K562 (cell line): ENCODE measurements around the gene AGAP1. TPM values are rescaled to one million over a fixed set of nuclear protein-coding genes. Genes with fewer than 3 reads are reported as not detected.

Experiments used
- ATAC-seq: fragments of 200-7000 bp; cut with Tn5 transposase; 3 replicates; pipeline ENCODE4 v1.9.1; 2020; ENCODE audit warnings: moderate library complexity
- BruUV-seq: library from RNA; stranded (reverse); fragments of 400-500 nt; replicated peaks from 2 replicates; lab custom pipeline; 2021; lab: Mats Ljungman, UMichigan
- CTCF ChIA-PET: fragments of 300-600 bp; formaldehyde crosslinking; extraction: SDS; loops from one replicate; lab custom pipeline; 2021; ENCODE audit warnings: low intra/inter-chr PET ratio; lab: Yijun Ruan, JAX
- POLR2A ChIA-PET: fragments of 300-600, 350-650 bp; sonication (Branson Sonifier 250); formaldehyde crosslinking; extraction: SDS; loops from one replicate; lab custom pipeline; 2021; ENCODE audit warnings: antibody characterized with exemption, inconsistent platforms; lab: Yijun Ruan, JAX
- DNase-seq, 4 experiments: peaks; one replicate each; pipeline versions ENCODE4 v3.0.0 to v3.0.0-alpha.2; 2011 to 2018; ENCODE audit warnings: low spot score in 3 of 4, mixed read lengths in 3 of 4; ENCODE audit errors: extremely low read depth in 1 of 4
- FAIRE-seq: peaks from 2 replicates; lab custom pipeline; 2011; peaks lifted over from hg19 to GRCh38; lab: Jason Lieb, UNC
- H2AFZ ChIP-seq: 2 replicates; pipeline ENCODE4 v1.6.0; 2011; ENCODE audit warnings: low read depth, low read length, control low read depth, inconsistent platforms
- H3K27ac ChIP-seq: fragments of 200-600 bp; 3 replicates; pipeline ENCODE4 v1.8.0; 2011; ENCODE audit warnings: low read depth, mild to moderate bottlenecking, control low read depth, inconsistent platforms, low read length, moderate library complexity, mixed read lengths; ENCODE audit errors: extremely low read depth
- H3K27me3 ChIP-seq, 2 experiments: fragments of 300-600 bp in 1 of 2; 2 replicates in 1 of 2; 3 replicates in 1 of 2; pipeline versions ENCODE4 v1.6.0 to v1.8.0; 2011; ENCODE audit warnings: inconsistent platforms in 2 of 2, low read length in 2 of 2, mild to moderate bottlenecking in 1 of 2, mixed read lengths in 1 of 2, moderate library complexity in 1 of 2; ENCODE audit not compliant: control insufficient read depth in 2 of 2, insufficient read depth in 2 of 2
- H3K36me3 ChIP-seq: fragments of 300-600 bp; 3 replicates; pipeline ENCODE4 v1.8.0; 2011; ENCODE audit warnings: mild to moderate bottlenecking, low read length, inconsistent platforms; ENCODE audit not compliant: control insufficient read depth, insufficient read depth
- H3K4me1 ChIP-seq, 2 experiments: fragments of 200-600 bp in 1 of 2; replicated peaks in 1 of 2; 2 replicates in 1 of 2; 3 replicates in 1 of 2; pipeline versions ENCODE4 v1.5.1 to v1.8.0; 2011; ENCODE audit warnings: inconsistent platforms in 2 of 2, low read length in 2 of 2, mild to moderate bottlenecking in 1 of 2, mixed read lengths in 1 of 2, moderate library complexity in 1 of 2; ENCODE audit not compliant: control insufficient read depth in 2 of 2, insufficient read depth in 2 of 2
- H3K4me2 ChIP-seq: 2 replicates; pipeline ENCODE4 v1.6.1; 2011; ENCODE audit warnings: low read length, control low read depth, inconsistent platforms, mixed read lengths; ENCODE audit not compliant: insufficient read depth
- H3K4me3 ChIP-seq: fragments of 200-600 bp; sonication (generic), shearing (Covaris generic); 2 replicates; pipeline ENCODE4 v1.5.1; 2016; ENCODE audit warnings: control low read depth, inconsistent platforms
- H3K79me2 ChIP-seq: fragments of 200-600 bp; 3 replicates; pipeline ENCODE4 v1.8.0; 2011; ENCODE audit warnings: low read length, inconsistent platforms; ENCODE audit not compliant: control insufficient read depth, insufficient read depth
- H3K9ac ChIP-seq, 2 experiments: 2 replicates each; pipeline versions ENCODE4 v1.6.0 to v1.6.1; 2011; ENCODE audit warnings: low read depth in 2 of 2, low read length in 2 of 2, control low read depth in 1 of 2, inconsistent platforms in 1 of 2, mild to moderate bottlenecking in 1 of 2, mixed read lengths in 1 of 2; ENCODE audit not compliant: insufficient read depth in 1 of 2
- H3K9me1 ChIP-seq: one replicate; pipeline ENCODE4 v1.6.0; 2011; ENCODE audit warnings: inconsistent platforms, mild to moderate bottlenecking, low read length, moderate library complexity; ENCODE audit not compliant: control insufficient read depth, insufficient read depth
- H3K9me3 ChIP-seq: replicated peaks from 2 replicates; pipeline ENCODE4 v1.5.1; 2011; ENCODE audit warnings: low read depth, low read length, inconsistent platforms; ENCODE audit not compliant: control insufficient read depth, insufficient read depth
- H4K20me1 ChIP-seq: replicated peaks from 2 replicates; pipeline ENCODE4 v1.6.1; 2011; ENCODE audit warnings: low read length, inconsistent platforms, mixed read lengths; ENCODE audit not compliant: control insufficient read depth, insufficient read depth
- AFF1 ChIP-seq, 2 experiments: fragments of 450-650 bp; IDR thresholded peaks; 2 replicates each; pipeline ENCODE4 v1.6.1; 2018; ENCODE audit warnings: mild to moderate bottlenecking in 2 of 2, low read depth in 1 of 2; ENCODE audit not compliant: partially characterized antibody in 2 of 2
- ATF2 ChIP-seq: sonication (generic); formaldehyde crosslinking; IDR thresholded peaks from 2 replicates; pipeline ENCODE4 v1.8.1; 2022; ENCODE audit warnings: missing genetic modification reagents
- DPF2 ChIP-seq: fragments of 450-650 bp; IDR thresholded peaks from 2 replicates; pipeline ENCODE4 v1.6.1; 2016
- PHTF2 ChIP-seq: fragments of 250-450 bp; sonication (Bioruptor Pico); IDR thresholded peaks from 2 replicates; pipeline ENCODE4 v1.5.0; 2021; ENCODE audit warnings: mild to moderate bottlenecking
- RERE ChIP-seq: sonication (generic); formaldehyde crosslinking; IDR thresholded peaks from 2 replicates; pipeline ENCODE4 v1.8.0; 2023; ENCODE audit warnings: missing genetic modification reagents, mild to moderate bottlenecking, borderline replicate concordance
- SMAD2 ChIP-seq: fragments of 150-350 bp; IDR thresholded peaks from 2 replicates; pipeline ENCODE4 v1.6.1; 2014; ENCODE audit warnings: low read depth, mild to moderate bottlenecking, low read length
- SP2 ChIP-seq: IDR thresholded peaks from 2 replicates; pipeline ENCODE4 v1.6.1; 2011; ENCODE audit warnings: mild to moderate bottlenecking, low read depth, low read length, moderate library complexity; ENCODE audit not compliant: poor library complexity, severe bottlenecking; ENCODE audit errors: extremely low read depth
- SRSF9 ChIP-seq: fragments of 200-400 bp; formaldehyde crosslinking; IDR thresholded peaks from 2 replicates; pipeline ENCODE4 v1.6.1; 2017; ENCODE audit warnings: low read depth, low read length, borderline replicate concordance
- WGBS: fragments of 100-300 bp; shearing (Covaris generic); methylation state at CpG from one replicate; pipeline ENCODE4 v1.1.6; 2016; ENCODE audit warnings: low coverage, mixed read lengths; ENCODE audit not compliant: insufficient coverage; ENCODE audit errors: missing lambda C conversion rate; 5-methylcytosine and 5-hydroxymethylcytosine counted together
- in situ Hi-C: fragments of 300-500 bp; cut with MboI; formaldehyde crosslinking; loops from 4 replicates; pipeline ENCODE4 v1.15.0; 2018; ENCODE audit warnings: inconsistent platforms, mixed read lengths
- intact Hi-C: fragments of 100-400 bp; cut with micrococcal nuclease; formaldehyde crosslinking; loops from 2 replicates; pipeline ENCODE4 v1.14.2; 2022
- polyA plus RNA-seq, 8 experiments: library from polyadenylated mRNA; depleted of rRNA in 4 of 8; stranded (reverse) in 5 of 8; unstranded in 3 of 8; fragments of >200 nt; fragmentation: Nextera tagmentation in 2 of 8; fragmentation: Illumina TruSeq in 1 of 8; extraction: Ambion mirVana in 2 of 8; extraction: Trizol in 1 of 8; gene quantifications; 2 replicates each; pipeline versions ENCODE4 v1.2.1 to v1.2.3, GENCODE V29; 2011 to 2014; ENCODE audit warnings: inconsistent platforms in 1 of 8, missing spikeins in 1 of 8
- total RNA-seq, 7 experiments: library from RNA; depleted of rRNA in 6 of 7; stranded (reverse); fragments of >200 nt in 6 of 7; fragmentation: Illumina TruSeq in 2 of 7; extraction: Trizol in 2 of 7; gene quantifications; 2 replicates each; pipeline versions ENCODE4 v1.2.1 to v1.2.3, GENCODE V29; 2011 to 2021; ENCODE audit warnings: low replicate concordance in 1 of 7

The AGAP1 gene
- total and polyA plus RNA-seq, 9 of the 15 experiments (the other 6 are each of a cell fraction or from before 2014, with no cell fraction given): 1.3 to 24.0 (median 10.6) TPM

- TF ChIP-seq SMAD2 (no peak), AFF1 (IDR thresholded peaks at IDR 0.05; ENCODE audit: low read depth in 1 of 2, partially characterized antibody in 2 of 2) (no peak), DPF2 (no peak), ATF2 (no peak), SRSF9 (no peak), PHTF2 (CRISPR knock-in tag) (no peak)
Observed at GRCh38 chr2:235810252-235810651, 316.4 kb downstream of the AGAP1 start (continued).

- H3K79me2 ChIP-seq: no peaks in the 10 kb centered on the region
- H4K20me1 ChIP-seq: no peaks in the 10 kb centered on the region
- ChIA-PET CTCF (no interaction called here), POLR2A (interaction anchor here (0.6 kb wide), 1 partner anchor 445 kb away, joined by 3 read pairs; no protein-coding TSS in a partner anchor)
- no peak overlapping the region for H3K4me3 ChIP-seq
- intact Hi-C loops: no loop called here
- H3K4me2 ChIP-seq: no peak overlapping the region
- 95% methylated on average over 7 of the region's 10 CpGs for WGBS
- no peak overlapping the region for H3K27ac ChIP-seq
- H3K4me1 ChIP-seq: no peaks in the 10 kb centered on the region
- peaks cover 16% of the 10 kb centered on the region for H3K36me3 ChIP-seq
- no peaks in the 10 kb centered on the region for H3K9me3 ChIP-seq
- ATAC-seq: no peak
- no peak overlapping the region for H2AFZ ChIP-seq
- no TSS peak for BruUV-seq
- no peak overlapping the region for H3K9ac ChIP-seq
- no peak for DNase-seq
- no peaks in the 10 kb centered on the region for H3K9me1 ChIP-seq
- no peaks in the 10 kb centered on the region for H3K27me3 ChIP-seq
- in situ Hi-C loops: no loop called here
- FAIRE-seq: no peak
- TF ChIP-seq RERE: no peak
- no peak for TF ChIP-seq SP2
Observed at GRCh38 chr2:235810846-235811245, 317.0 kb downstream of the AGAP1 start.
